IMR-90 (cell line): ENCODE results near the gene PTPRN2.

Experiments
- CEBPB ChIP-seq: IDR thresholded peaks from 2 replicates; pipeline ENCODE4 v1.6.1; 2012; ENCODE audit warnings: low read depth, low read length, improper control_type of control experiment
- CHD1 ChIP-seq: IDR thresholded peaks from 2 replicates; pipeline ENCODE4 v1.6.1; 2012; ENCODE audit warnings: low read depth, low read length, improper control_type of control experiment
- CTCF ChIP-seq: conservative IDR thresholded peaks from 2 replicates; pipeline ENCODE4 v1.5.1; 2012; ENCODE audit warnings: mild to moderate bottlenecking, low read depth, low read length, improper control_type of control experiment
- ELK1 ChIP-seq: fragments of 150-350 bp; IDR thresholded peaks from 2 replicates; pipeline ENCODE4 v1.6.1; 2016; ENCODE audit warnings: low read depth, mild to moderate bottlenecking, low read length, moderate library complexity, borderline replicate concordance
- FOS ChIP-seq: fragments of 150-350 bp; IDR thresholded peaks from 2 replicates; pipeline ENCODE4 v1.6.1; 2016; ENCODE audit warnings: low read depth, low read length
- MAFK ChIP-seq: IDR thresholded peaks from 2 replicates; pipeline ENCODE4 v1.6.1; 2012; ENCODE audit warnings: low read depth, low read length, improper control_type of control experiment
- MAZ ChIP-seq: IDR thresholded peaks from 2 replicates; pipeline ENCODE4 v1.6.1; 2012; ENCODE audit warnings: low read depth, mild to moderate bottlenecking, low read length, improper control_type of control experiment, moderate library complexity, borderline replicate concordance
- NFE2L2 ChIP-seq: fragments of 150-350 bp; IDR thresholded peaks from 2 replicates; pipeline ENCODE4 v1.6.1; 2016; ENCODE audit warnings: low read depth, mild to moderate bottlenecking, low read length
- POLR2A ChIP-seq: IDR thresholded peaks from 2 replicates; pipeline ENCODE4 v1.6.1; 2012; ENCODE audit warnings: mild to moderate bottlenecking, low read depth, low read length
- RAD21 ChIP-seq: IDR thresholded peaks from 2 replicates; pipeline ENCODE4 v1.6.1; 2012; ENCODE audit warnings: low read length, improper control_type of control experiment
- RCOR1 ChIP-seq: IDR thresholded peaks from 2 replicates; pipeline ENCODE4 v1.6.1; 2012; ENCODE audit warnings: mild to moderate bottlenecking, low read length, improper control_type of control experiment; ENCODE audit not compliant: insufficient replicate concordance
- RFX5 ChIP-seq: IDR thresholded peaks from 2 replicates; pipeline ENCODE4 v1.8.0; 2012; ENCODE audit warnings: low read depth, mild to moderate bottlenecking, low read length, moderate library complexity
- SMC3 ChIP-seq: fragments of 150-350 bp; IDR thresholded peaks from 2 replicates; pipeline ENCODE4 v1.6.1; 2016; ENCODE audit warnings: low read depth, mild to moderate bottlenecking, antibody characterized with exemption, low read length, moderate library complexity
- USF2 ChIP-seq: fragments of 150-350 bp; IDR thresholded peaks from 2 replicates; pipeline ENCODE4 v1.6.1; 2017; ENCODE audit warnings: mild to moderate bottlenecking, antibody characterized with exemption, low read length, low read depth

- TF ChIP-seq CTCF (no peak), CEBPB (no peak), MAZ (no peak), RAD21 (no peak), RCOR1 (no peak), MAFK (no peak), USF2 (no peak), POLR2A (no peak), FOS (no peak), SMC3 (no peak), CHD1 (no peak), RFX5 (no peak), ELK1 (no peak), NFE2L2 (no peak)
These were observed 700.9 kb downstream of the PTPRN2 start for GRCh38 chr7:157886711-157887110.
